IMR-90 (cell line): ENCODE measurements around the gene NKAIN4. TPM values are rescaled to one million over a fixed set of nuclear protein-coding genes. Genes with fewer than 3 reads are reported as not detected.

Experiments
- ATAC-seq: fragments of 200-7000 bp; cut with Tn5 transposase; 2 replicates; pipeline ENCODE4 v1.9.1; 2020; ENCODE audit warnings: low read depth, mild to moderate bottlenecking, moderate library complexity
- BruUV-seq: library from RNA; stranded (reverse); fragments of 400-500 nt; replicated peaks from 2 replicates; lab custom pipeline; 2021; lab: Mats Ljungman, UMichigan
- CTCF ChIA-PET: fragments of 300-600 bp; formaldehyde crosslinking; extraction: SDS; loops from one replicate; lab custom pipeline; 2021; ENCODE audit warnings: antibody characterized with exemption; lab: Yijun Ruan, JAX
- POLR2A ChIA-PET: fragments of 300-600 bp; sonication (Branson Sonifier 250); formaldehyde crosslinking; loops from one replicate; lab custom pipeline; 2022; ENCODE audit warnings: antibody characterized with exemption; ENCODE audit not compliant: unreplicated experiment; lab: Charles Lee
- DNase-seq: peaks from one replicate; pipeline ENCODE4 v3.0.0; 2013
- H2AFZ ChIP-seq: replicated peaks from 2 replicates; pipeline ENCODE3; 2013; ENCODE audit warnings: low read length, mild to moderate bottlenecking; ENCODE audit not compliant: poor library complexity
- H2AK5ac ChIP-seq: 2 replicates; pipeline ENCODE4 v1.6.1; 2013; ENCODE audit warnings: low read depth, low read length, inconsistent platforms
- H2AK9ac ChIP-seq: replicated peaks from 2 replicates; pipeline ENCODE3; 2013; ENCODE audit warnings: mild to moderate bottlenecking, low read depth, low read length, moderate library complexity; ENCODE audit not compliant: poor library complexity
- H2BK120ac ChIP-seq: 2 replicates; pipeline ENCODE4 v1.6.1; 2013; ENCODE audit warnings: low read depth, low read length, inconsistent platforms
- H2BK15ac ChIP-seq: 3 replicates; pipeline ENCODE4 v1.6.1; 2013; ENCODE audit warnings: low read depth, low read length, inconsistent platforms
- H2BK20ac ChIP-seq: 2 replicates; pipeline ENCODE4 v1.6.1; 2013; ENCODE audit warnings: low read depth, mild to moderate bottlenecking, inconsistent platforms, low read length, moderate library complexity
- H2BK5ac ChIP-seq: 2 replicates; pipeline ENCODE4 v1.6.1; 2013; ENCODE audit warnings: mild to moderate bottlenecking, low read depth, low read length, inconsistent platforms; ENCODE audit not compliant: poor library complexity, severe bottlenecking
- H3K14ac ChIP-seq: replicated peaks from 2 replicates; pipeline ENCODE4 v1.6.1; 2013; ENCODE audit warnings: low read depth, low read length, inconsistent platforms
- H3K18ac ChIP-seq: 2 replicates; pipeline ENCODE4 v1.6.1; 2013; ENCODE audit warnings: low read depth, low read length, control low read depth
- H3K23ac ChIP-seq: 2 replicates; pipeline ENCODE4 v1.6.1; 2013; ENCODE audit warnings: low read depth, low read length, inconsistent platforms
- H3K27ac ChIP-seq: 2 replicates; pipeline ENCODE4 v1.5.1; 2013; ENCODE audit warnings: mild to moderate bottlenecking, control low read depth, low read length; ENCODE audit not compliant: insufficient read depth
- H3K27me3 ChIP-seq: 2 replicates; pipeline ENCODE4 v1.6.1; 2013; ENCODE audit warnings: low read length; ENCODE audit not compliant: control insufficient read depth, insufficient read depth
- H3K36me3 ChIP-seq: 2 replicates; pipeline ENCODE4 v1.6.1; 2013; ENCODE audit warnings: low read length, mixed read lengths; ENCODE audit not compliant: control insufficient read depth, insufficient read depth
- H3K4ac ChIP-seq: 2 replicates; pipeline ENCODE4 v1.6.1; 2013; ENCODE audit warnings: low read depth, low read length, inconsistent platforms
- H3K4me1 ChIP-seq: 2 replicates; pipeline ENCODE4 v1.6.1; 2013; ENCODE audit warnings: low read length, mixed read lengths; ENCODE audit not compliant: control insufficient read depth, insufficient read depth
- H3K4me2 ChIP-seq: 2 replicates; pipeline ENCODE4 v1.6.1; 2013; ENCODE audit warnings: low read depth, mild to moderate bottlenecking, control low read depth, low read length, moderate library complexity
- H3K4me3 ChIP-seq: 2 replicates; pipeline ENCODE4 v1.5.1; 2013; ENCODE audit warnings: low read depth, mild to moderate bottlenecking, control low read depth, low read length, moderate library complexity; ENCODE audit not compliant: insufficient read depth
- H3K56ac ChIP-seq: 2 replicates; pipeline ENCODE4 v1.6.1; 2013; ENCODE audit warnings: low read length, inconsistent platforms; ENCODE audit not compliant: insufficient read depth; ENCODE audit errors: extremely low read depth
- H3K79me1 ChIP-seq, 2 experiments: 2 replicates each; pipeline ENCODE4 v1.6.1; 2013; ENCODE audit warnings: low read length in 2 of 2, inconsistent platforms in 1 of 2, low read depth in 1 of 2
- H3K9ac ChIP-seq: 2 replicates; pipeline ENCODE4 v1.6.1; 2013; ENCODE audit warnings: low read depth, low read length, control low read depth
- H3K9me1 ChIP-seq: 2 replicates; pipeline ENCODE4 v1.6.1; 2013; ENCODE audit warnings: low read length, inconsistent platforms; ENCODE audit not compliant: insufficient read depth
- H3K9me3 ChIP-seq: 2 replicates; pipeline ENCODE4 v1.6.1; 2013; ENCODE audit warnings: low read length; ENCODE audit not compliant: control insufficient read depth, insufficient read depth
- H4K20me1 ChIP-seq: 2 replicates; pipeline ENCODE4 v1.6.1; 2013; ENCODE audit warnings: low read length, inconsistent platforms; ENCODE audit not compliant: insufficient read depth
- H4K5ac ChIP-seq: 2 replicates; pipeline ENCODE4 v1.6.1; 2013; ENCODE audit warnings: mild to moderate bottlenecking, low read depth, low read length, control low read depth
- H4K8ac ChIP-seq, 2 experiments: 2 replicates each; pipeline ENCODE4 v1.6.1; 2013; ENCODE audit warnings: low read depth in 2 of 2, low read length in 2 of 2, control low read depth in 1 of 2, inconsistent platforms in 1 of 2
- H4K91ac ChIP-seq: 2 replicates; pipeline ENCODE4 v1.6.1; 2013; ENCODE audit warnings: low read depth, low read length, inconsistent platforms; ENCODE audit not compliant: insufficient read depth
- CEBPB ChIP-seq: IDR thresholded peaks from 2 replicates; pipeline ENCODE4 v1.6.1; 2012; ENCODE audit warnings: low read depth, low read length, improper control_type of control experiment
- CHD1 ChIP-seq: IDR thresholded peaks from 2 replicates; pipeline ENCODE4 v1.6.1; 2012; ENCODE audit warnings: low read depth, low read length, improper control_type of control experiment
- MXI1 ChIP-seq: IDR thresholded peaks from 2 replicates; pipeline ENCODE4 v1.6.1; 2012; ENCODE audit warnings: low read depth, mild to moderate bottlenecking, low read length, moderate library complexity, borderline replicate concordance
- NFE2L2 ChIP-seq: fragments of 150-350 bp; IDR thresholded peaks from 2 replicates; pipeline ENCODE4 v1.6.1; 2016; ENCODE audit warnings: low read depth, mild to moderate bottlenecking, low read length
- POLR2A ChIP-seq: IDR thresholded peaks from 2 replicates; pipeline ENCODE4 v1.6.1; 2012; ENCODE audit warnings: mild to moderate bottlenecking, low read depth, low read length
- RAD21 ChIP-seq: IDR thresholded peaks from 2 replicates; pipeline ENCODE4 v1.6.1; 2012; ENCODE audit warnings: low read length, improper control_type of control experiment
- RCOR1 ChIP-seq: IDR thresholded peaks from 2 replicates; pipeline ENCODE4 v1.6.1; 2012; ENCODE audit warnings: mild to moderate bottlenecking, low read length, improper control_type of control experiment; ENCODE audit not compliant: insufficient replicate concordance
- WGBS, 2 experiments: methylation state at CpG; one replicate each; pipeline versions ENCODE4 v1.1.5 to v1.1.7; 2013; ENCODE audit warnings: missing lambda C conversion rate in 2 of 2; ENCODE audit not compliant: insufficient read length in 1 of 2; ENCODE audit errors: extremely low coverage in 2 of 2; 5-methylcytosine and 5-hydroxymethylcytosine counted together
- dilution Hi-C: fragments of 300-500 bp; cut with HindIII; formaldehyde crosslinking; loops from one replicate; pipeline ENCODE4 v1.14.3; 2018; ENCODE audit warnings: low sequenced_read_pairs; ENCODE audit not compliant: unreplicated experiment
- in situ Hi-C: fragments of 300-500 bp; cut with MboI; formaldehyde crosslinking; loops from 3 replicates; pipeline ENCODE4 v1.14.3; 2019; ENCODE audit warnings: low sequenced_read_pairs, inconsistent platforms, mixed read lengths
- intact Hi-C: fragments of 100-400 bp; cut with micrococcal nuclease; formaldehyde crosslinking; loops from 2 replicates; pipeline ENCODE4 v1.10.0; 2022
- polyA plus RNA-seq, 3 experiments: library from polyadenylated mRNA; depleted of rRNA; stranded (reverse); fragments of >200 nt; gene quantifications; 2 replicates each; pipeline ENCODE4 v1.2.3, GENCODE V29; 2012; ENCODE audit warnings: low replicate concordance in 1 of 3
- total RNA-seq: library from RNA; depleted of rRNA; stranded (reverse); fragments of >200 nt; gene quantifications from 2 replicates; pipeline ENCODE4 v1.2.3, GENCODE V29; 2012
- TF ChIP-seq, protein P1 (sequence below): fragments of 150-350 bp; IDR thresholded peaks from 2 replicates; pipeline ENCODE4 v1.6.1; 2017; ENCODE audit warnings: mild to moderate bottlenecking, antibody characterized with exemption, low read length, low read depth
- TF ChIP-seq, protein P2 (sequence below): fragments of 150-350 bp; IDR thresholded peaks from 2 replicates; pipeline ENCODE4 v1.6.1; 2016; ENCODE audit warnings: low read depth, mild to moderate bottlenecking, low read length, moderate library complexity, borderline replicate concordance

The NKAIN4 gene
- total and polyA plus RNA-seq, 2 of the 4 experiments (the other 2 are of a cell fraction): not detected

DNA sequence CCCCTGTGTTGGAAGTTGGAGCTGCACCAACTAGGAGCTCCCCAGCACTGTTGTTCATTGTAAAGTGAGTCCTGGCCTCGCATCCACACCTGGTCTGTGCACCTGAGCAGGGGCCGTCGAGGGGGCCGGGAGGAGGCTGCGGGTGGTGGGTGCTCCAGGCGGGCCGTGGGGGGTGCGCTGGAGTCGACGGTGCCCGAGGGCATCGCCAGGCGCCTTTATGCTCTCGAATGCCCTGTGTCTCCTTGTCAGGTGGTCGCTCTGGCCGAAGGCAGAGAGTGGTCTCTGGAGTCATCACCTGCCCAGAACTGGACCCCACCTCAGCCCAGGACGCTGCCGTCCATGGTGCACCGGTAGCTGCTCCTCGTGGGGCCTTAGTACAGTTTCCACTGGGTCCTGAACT is 22.7 kb upstream of the NKAIN4 start:
- Histone ChIP-seq H3K9me1 (peaks cover 6% of the 10 kb centered on the region; the same call in 1 of the 2 replicates), H3K79me1 (peaks cover 18 to 60% of the 10 kb centered on the region in 2 experiments), H3K14ac (no peak overlapping the region), H2BK15ac (no peak overlapping the region), H4K20me1 (peaks cover 74% of the 10 kb centered on the region), H3K18ac (no peak overlapping the region), H2AK5ac (no peak overlapping the region), H3K23ac (no peak overlapping the region), H2BK5ac (no peak overlapping the region), H3K4me3 (no peak overlapping the region), H3K36me3 (peaks cover 57% of the 10 kb centered on the region), H4K5ac (no peak overlapping the region), H3K27ac (no peak overlapping the region), H3K9me3 (no peaks in the 10 kb centered on the region), H2BK120ac (no peak overlapping the region), H3K4me2 (no peak overlapping the region), H2AFZ (no peak overlapping the region), H3K9ac (no peak overlapping the region), H2AK9ac (no peak overlapping the region), H3K56ac (no peak overlapping the region), H2BK20ac (no peak overlapping the region), H4K91ac (no peak overlapping the region), H3K4ac (no peak overlapping the region), H3K4me1 (peaks cover 12% of the 10 kb centered on the region), H3K27me3 (no peaks in the 10 kb centered on the region), H4K8ac (no peak overlapping the region)
- no peak for DNase-seq
- dilution Hi-C loops: no loop called here
- no peak for TF ChIP-seq POLR2A
- no peak for TF ChIP-seq RAD21
- TF ChIP-seq NFE2L2: no peak
- no peak for TF ChIP-seq CHD1
- no peak for TF ChIP-seq RCOR1
- no peak for TF ChIP-seq CEBPB
- TF ChIP-seq, protein P1, sequence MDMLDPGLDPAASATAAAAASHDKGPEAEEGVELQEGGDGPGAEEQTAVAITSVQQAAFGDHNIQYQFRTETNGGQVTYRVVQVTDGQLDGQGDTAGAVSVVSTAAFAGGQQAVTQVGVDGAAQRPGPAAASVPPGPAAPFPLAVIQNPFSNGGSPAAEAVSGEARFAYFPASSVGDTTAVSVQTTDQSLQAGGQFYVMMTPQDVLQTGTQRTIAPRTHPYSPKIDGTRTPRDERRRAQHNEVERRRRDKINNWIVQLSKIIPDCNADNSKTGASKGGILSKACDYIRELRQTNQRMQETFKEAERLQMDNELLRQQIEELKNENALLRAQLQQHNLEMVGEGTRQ: no peak
- TF ChIP-seq MXI1: no peak
- TF ChIP-seq, protein P2, sequence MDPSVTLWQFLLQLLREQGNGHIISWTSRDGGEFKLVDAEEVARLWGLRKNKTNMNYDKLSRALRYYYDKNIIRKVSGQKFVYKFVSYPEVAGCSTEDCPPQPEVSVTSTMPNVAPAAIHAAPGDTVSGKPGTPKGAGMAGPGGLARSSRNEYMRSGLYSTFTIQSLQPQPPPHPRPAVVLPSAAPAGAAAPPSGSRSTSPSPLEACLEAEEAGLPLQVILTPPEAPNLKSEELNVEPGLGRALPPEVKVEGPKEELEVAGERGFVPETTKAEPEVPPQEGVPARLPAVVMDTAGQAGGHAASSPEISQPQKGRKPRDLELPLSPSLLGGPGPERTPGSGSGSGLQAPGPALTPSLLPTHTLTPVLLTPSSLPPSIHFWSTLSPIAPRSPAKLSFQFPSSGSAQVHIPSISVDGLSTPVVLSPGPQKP: no peak
- 93% methylated on average over 17 of the region's 20 CpGs; no CpG with 5 or more reads in 1 of the 2 experiments for WGBS, 2 experiments
- ChIA-PET POLR2A (no interaction called here), CTCF (interaction anchor here (1.2 kb wide), 1 partner anchor 53 kb away, joined by 3 read pairs; no protein-coding TSS in a partner anchor)
- intact Hi-C loops: no loop called here
- ATAC-seq: no peak
- no TSS peak for BruUV-seq
- in situ Hi-C loops: no loop called here
